GM12892 (cell line): Measurements from ENCODE around the gene PAH.

Source experiments
- POLR2A ChIP-seq: IDR thresholded peaks from 2 replicates; pipeline ENCODE4 v1.6.1; 2011; ENCODE audit warnings: low read depth, low read length, control low read depth
- TAF1 ChIP-seq: IDR thresholded peaks from 2 replicates; pipeline ENCODE4 v1.6.1; 2011; ENCODE audit warnings: low read depth, mild to moderate bottlenecking, control low read depth, low read length, borderline replicate concordance

DNA sequence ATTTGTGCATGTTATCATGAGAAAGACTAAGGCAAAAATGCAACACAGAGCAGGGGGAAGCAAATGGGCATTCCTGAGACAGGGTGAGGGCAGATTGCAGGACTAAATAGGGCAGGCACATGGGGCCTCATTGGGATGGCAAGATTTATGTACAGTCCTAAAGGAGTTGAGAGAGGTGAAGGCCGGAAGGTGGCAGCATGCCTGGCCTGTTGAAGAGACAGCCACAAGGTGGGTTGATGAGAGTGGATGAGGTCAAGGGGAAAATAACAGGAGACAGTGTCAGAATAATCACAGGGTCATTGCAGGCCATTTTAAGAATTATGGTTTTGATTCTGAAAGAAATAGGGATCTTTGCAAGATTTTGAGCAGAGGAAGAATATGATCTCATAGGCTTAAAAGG, 21.0 kb downstream of the PAH start:
- TF ChIP-seq TAF1: no peak
- no peak for TF ChIP-seq POLR2A
